ENCODE results near the gene FOXO4. TPM values are rescaled to one million over a fixed set of nuclear protein-coding genes. Genes with fewer than 3 reads are reported as not detected.

The FOXO4 gene
- total RNA-seq, 1 experiment from 2014 or later: 17.7 TPM

- WGBS (ENCODE audit: extremely low coverage, insufficient read length, low lambda C conversion rate): no CpG with 5 or more reads among the region's 3 CpGs
- Histone ChIP-seq H4K5ac (ENCODE audit: insufficient read length, low read depth, low read length) (no peak overlapping the region), H3K27me3 (ENCODE audit: insufficient read depth, low read length) (no peaks in the 10 kb centered on the region), H4K20me1 (ENCODE audit: control insufficient read depth, insufficient read depth, insufficient read length) (no peaks in the 10 kb centered on the region), H3K23me2 (ENCODE audit: insufficient read length, low read depth, low read length, poor library complexity, severe bottlenecking) (no peaks in the 10 kb centered on the region), H2BK12ac (ENCODE audit: insufficient read length, low read depth, low read length) (no peak overlapping the region), H2AFZ (ENCODE audit: low read length) (no peak overlapping the region), H3K56ac (ENCODE audit: insufficient read length, low read depth, low read length) (no peak overlapping the region), H2AK5ac (ENCODE audit: insufficient read length, low read length) (no peak overlapping the region), H4K91ac (ENCODE audit: insufficient read length, low read depth, low read length) (no peak overlapping the region), H3K4me2 (ENCODE audit: insufficient read depth, insufficient read length, low read length) (no peak overlapping the region), H2BK5ac (ENCODE audit: insufficient read length, low read length) (no peak overlapping the region), H3K18ac (ENCODE audit: insufficient read length, low read depth, low read length) (no peak overlapping the region), H3K4ac (ENCODE audit: low read depth, low read length) (no peak overlapping the region), H3K9me3 (ENCODE audit: control insufficient read depth, low read depth, low read length) (peaks cover 20% of the 10 kb centered on the region), H3K27ac (ENCODE audit: insufficient read length, low read depth, low read length) (no peak overlapping the region), H3K79me2 (ENCODE audit: insufficient read depth, low read length) (no peaks in the 10 kb centered on the region), H3K4me1 (ENCODE audit: insufficient read depth, low read length) (no peaks in the 10 kb centered on the region), H3K23ac (ENCODE audit: insufficient read length, low read depth, low read length) (no peak overlapping the region), H3K79me1 (ENCODE audit: insufficient read depth, low read depth, low read length, poor library complexity, severe bottlenecking) (no peaks in the 10 kb centered on the region), H3K9ac (ENCODE audit: extremely low read depth, insufficient read length, low read length) (no peak overlapping the region), H2BK15ac (ENCODE audit: low read depth, low read length) (no peak overlapping the region), H3K14ac (ENCODE audit: insufficient read depth, low read length) (no peak overlapping the region), H3T11ph (ENCODE audit: low read length) (no peak overlapping the region), H2BK20ac (ENCODE audit: low read depth, low read length, poor library complexity, severe bottlenecking) (no peak overlapping the region), H2BK120ac (ENCODE audit: low read depth, low read length, poor library complexity, severe bottlenecking) (no peak overlapping the region), H4K8ac (replicated peaks; ENCODE audit: insufficient read length, low read depth, low read length) (no peak overlapping the region)
- H3K27ac Mint-ChIP-seq: no peak overlapping the region
- no peaks in the 10 kb centered on the region for H3K36me3 Mint-ChIP-seq (ENCODE audit: insufficient read depth in 1 of 3, low read depth in 3 of 3)
- peaks cover 42 to 52% of the 10 kb centered on the region in 2 experiments for H3K9me3 Mint-ChIP-seq
- no peaks in the 10 kb centered on the region for H3K4me1 Mint-ChIP-seq
- H3K27me3 Mint-ChIP-seq (ENCODE audit: low read depth): peaks cover 3% of the 10 kb centered on the region
- DNase-seq: no peak
- TF ChIP-seq CTCF (conservative IDR thresholded peaks at IDR 0.05): no peak
- no peak overlapping the region for H3K4me3 Mint-ChIP-seq
Observed at GRCh38 chrX:71081330-71082123, 14.1 kb upstream of the FOXO4 start.
